Sigmoid colon (tissue), 4 donors: ENCODE results near the gene MVB12B.

Experiments used
- CTCF ChIP-seq, 4 experiments: fragments of 450-650 bp in 3 of 4; fragments of 200-600 bp in 1 of 4; IDR thresholded peaks; one replicate each; pipeline ENCODE4 v1.5.1; 2016 to 2019; ENCODE audit warnings: antibody characterized with exemption in 4 of 4, mild to moderate bottlenecking in 3 of 4, moderate library complexity in 2 of 4
- POLR2A ChIP-seq, 2 donors: fragments of 450-650 bp; IDR thresholded peaks; one replicate each; pipeline ENCODE4 v1.6.1; 2016; ENCODE audit warnings: antibody characterized with exemption in 2 of 2, mild to moderate bottlenecking in 2 of 2, moderate library complexity in 2 of 2
- POLR2AphosphoS5 ChIP-seq, 4 donors: sonication (generic); formaldehyde crosslinking; IDR thresholded peaks; one replicate each; pipeline ENCODE4 v1.6.1; 2017; ENCODE audit warnings: antibody characterized with exemption in 4 of 4

GRCh38 chr9:126491949-126492348 lies 165.3 kb downstream of the MVB12B start:
- TF ChIP-seq CTCF (IDR thresholded peaks at IDR 0.05) (no peak), POLR2AphosphoS5 (IDR thresholded peaks at IDR 0.05) (no peak), POLR2A (IDR thresholded peaks at IDR 0.05) (no peak)
